ENCODE measurements around the gene TMC6.

Gene TMC6

DNA sequence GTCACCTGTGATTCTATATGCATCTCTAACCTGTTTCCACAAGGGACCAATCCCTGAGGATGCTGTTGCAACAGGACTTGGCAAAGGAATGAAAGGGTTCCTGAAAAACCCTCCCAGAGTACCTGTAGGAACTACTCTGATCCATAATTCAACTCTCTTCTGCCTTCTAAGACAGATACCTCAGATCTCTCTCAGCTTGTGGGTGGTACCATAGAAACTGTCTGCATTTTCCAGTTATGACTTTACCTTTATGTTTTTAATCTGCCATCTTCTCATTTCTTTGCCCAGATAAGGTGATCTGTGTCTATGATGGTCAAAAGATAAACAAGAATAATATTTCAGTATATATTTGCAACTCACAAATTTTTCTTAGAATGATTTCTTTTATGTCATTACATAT lies 65.1 kb downstream of the TMC6 start:
- DNase-seq (ENCODE audit: low spot score) = no peak
- no peak overlapping the region for H3K27ac ChIP-seq
- ChIA-PET CTCF (no interaction called here), POLR2A (ENCODE audit: low non-redundant PET) (no interaction called here)
- TF ChIP-seq, protein P1, sequence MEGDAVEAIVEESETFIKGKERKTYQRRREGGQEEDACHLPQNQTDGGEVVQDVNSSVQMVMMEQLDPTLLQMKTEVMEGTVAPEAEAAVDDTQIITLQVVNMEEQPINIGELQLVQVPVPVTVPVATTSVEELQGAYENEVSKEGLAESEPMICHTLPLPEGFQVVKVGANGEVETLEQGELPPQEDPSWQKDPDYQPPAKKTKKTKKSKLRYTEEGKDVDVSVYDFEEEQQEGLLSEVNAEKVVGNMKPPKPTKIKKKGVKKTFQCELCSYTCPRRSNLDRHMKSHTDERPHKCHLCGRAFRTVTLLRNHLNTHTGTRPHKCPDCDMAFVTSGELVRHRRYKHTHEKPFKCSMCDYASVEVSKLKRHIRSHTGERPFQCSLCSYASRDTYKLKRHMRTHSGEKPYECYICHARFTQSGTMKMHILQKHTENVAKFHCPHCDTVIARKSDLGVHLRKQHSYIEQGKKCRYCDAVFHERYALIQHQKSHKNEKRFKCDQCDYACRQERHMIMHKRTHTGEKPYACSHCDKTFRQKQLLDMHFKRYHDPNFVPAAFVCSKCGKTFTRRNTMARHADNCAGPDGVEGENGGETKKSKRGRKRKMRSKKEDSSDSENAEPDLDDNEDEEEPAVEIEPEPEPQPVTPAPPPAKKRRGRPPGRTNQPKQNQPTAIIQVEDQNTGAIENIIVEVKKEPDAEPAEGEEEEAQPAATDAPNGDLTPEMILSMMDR (conservative IDR thresholded peaks at IDR 0.05; ENCODE audit: low read depth) = no peak

DNA sequence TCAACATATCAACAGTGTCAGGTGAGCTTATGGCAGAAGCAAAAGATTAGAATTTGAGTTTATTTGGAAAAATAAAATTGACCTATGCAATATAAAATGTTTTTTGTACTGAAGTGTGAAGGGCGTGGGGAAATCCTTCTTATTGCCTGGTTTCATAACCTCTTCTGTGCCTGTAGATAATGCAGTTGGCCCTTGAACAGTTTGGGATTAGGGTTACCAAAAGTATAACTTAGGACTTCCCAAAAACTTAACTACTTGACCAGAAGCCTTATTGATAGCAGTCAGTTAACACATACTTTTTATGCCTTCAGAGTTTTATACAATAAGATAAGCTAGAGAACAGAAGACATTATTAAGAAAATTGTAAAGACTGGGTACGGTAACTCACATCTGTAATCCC lies 66.0 kb downstream of the TMC6 start:
- POLR2A ChIA-PET (ENCODE audit: low non-redundant PET) = no interaction called here
- no peak overlapping the region for H3K27ac ChIP-seq
- TF ChIP-seq, protein P1 (conservative IDR thresholded peaks at IDR 0.05; ENCODE audit: low read depth) = no peak
- CTCF ChIA-PET = no interaction called here
- no peak for DNase-seq (ENCODE audit: low spot score)
